ENCODE data around the gene RRP9.

Gene RRP9

GRCh38 chr3:51977446-51978142, 35.9 kb upstream of the RRP9 start:
- no peak for DNase-seq (ENCODE audit: low read depth)
- TF ChIP-seq, protein P1, sequence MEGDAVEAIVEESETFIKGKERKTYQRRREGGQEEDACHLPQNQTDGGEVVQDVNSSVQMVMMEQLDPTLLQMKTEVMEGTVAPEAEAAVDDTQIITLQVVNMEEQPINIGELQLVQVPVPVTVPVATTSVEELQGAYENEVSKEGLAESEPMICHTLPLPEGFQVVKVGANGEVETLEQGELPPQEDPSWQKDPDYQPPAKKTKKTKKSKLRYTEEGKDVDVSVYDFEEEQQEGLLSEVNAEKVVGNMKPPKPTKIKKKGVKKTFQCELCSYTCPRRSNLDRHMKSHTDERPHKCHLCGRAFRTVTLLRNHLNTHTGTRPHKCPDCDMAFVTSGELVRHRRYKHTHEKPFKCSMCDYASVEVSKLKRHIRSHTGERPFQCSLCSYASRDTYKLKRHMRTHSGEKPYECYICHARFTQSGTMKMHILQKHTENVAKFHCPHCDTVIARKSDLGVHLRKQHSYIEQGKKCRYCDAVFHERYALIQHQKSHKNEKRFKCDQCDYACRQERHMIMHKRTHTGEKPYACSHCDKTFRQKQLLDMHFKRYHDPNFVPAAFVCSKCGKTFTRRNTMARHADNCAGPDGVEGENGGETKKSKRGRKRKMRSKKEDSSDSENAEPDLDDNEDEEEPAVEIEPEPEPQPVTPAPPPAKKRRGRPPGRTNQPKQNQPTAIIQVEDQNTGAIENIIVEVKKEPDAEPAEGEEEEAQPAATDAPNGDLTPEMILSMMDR (IDR thresholded peaks at IDR 0.05; ENCODE audit: control insufficient read depth, extremely low read depth, insufficient read depth) = no peak

DNA sequence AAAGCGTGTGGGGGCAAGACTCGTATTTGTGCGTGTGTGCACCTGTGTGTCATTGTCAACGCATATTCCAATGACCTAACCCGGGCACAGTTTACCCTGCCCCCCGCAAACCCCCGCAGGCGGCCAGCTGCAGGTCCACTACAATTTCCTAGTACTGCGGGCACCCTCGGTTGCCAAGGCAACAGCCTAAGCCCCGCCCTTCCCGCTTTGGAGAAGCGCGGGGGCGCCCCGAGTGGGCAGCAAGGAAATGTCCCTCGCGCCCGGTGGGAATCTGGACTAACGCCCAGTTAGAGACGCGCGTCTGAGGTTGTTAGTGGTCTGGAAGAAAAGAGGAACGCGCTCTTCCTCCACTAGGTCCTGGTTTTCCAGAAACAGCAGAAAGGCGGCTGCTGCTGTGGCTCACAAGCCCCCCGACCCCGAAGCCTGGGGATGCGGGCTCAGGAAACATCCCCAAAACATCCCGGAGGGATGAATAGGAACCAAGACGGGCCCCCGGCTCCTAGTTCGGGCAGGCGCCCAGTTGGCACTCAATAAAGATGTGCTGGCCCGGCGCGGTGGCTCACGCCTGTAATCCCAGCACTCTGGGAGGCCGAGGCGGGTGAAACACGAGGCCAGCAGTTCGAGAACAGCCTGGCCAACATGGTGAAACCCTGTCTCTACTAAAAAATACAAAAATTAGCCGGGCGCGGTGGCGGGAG, 34.3 kb upstream of the RRP9 start:
- peak overlapping the region; percentile 82 for H3K4me3 ChIP-seq (ENCODE audit: low read depth, low read length)
- TF ChIP-seq, protein P1 (IDR thresholded peaks at IDR 0.05; ENCODE audit: control insufficient read depth, extremely low read depth, insufficient read depth) = no peak
- no peak for DNase-seq (ENCODE audit: low read depth)

More at GRCh38 chr3:51977446-51978142, 35.9 kb upstream of the RRP9 start:
- no peak overlapping the region for H3K4me3 ChIP-seq (ENCODE audit: low read depth, low read length)

DNA sequence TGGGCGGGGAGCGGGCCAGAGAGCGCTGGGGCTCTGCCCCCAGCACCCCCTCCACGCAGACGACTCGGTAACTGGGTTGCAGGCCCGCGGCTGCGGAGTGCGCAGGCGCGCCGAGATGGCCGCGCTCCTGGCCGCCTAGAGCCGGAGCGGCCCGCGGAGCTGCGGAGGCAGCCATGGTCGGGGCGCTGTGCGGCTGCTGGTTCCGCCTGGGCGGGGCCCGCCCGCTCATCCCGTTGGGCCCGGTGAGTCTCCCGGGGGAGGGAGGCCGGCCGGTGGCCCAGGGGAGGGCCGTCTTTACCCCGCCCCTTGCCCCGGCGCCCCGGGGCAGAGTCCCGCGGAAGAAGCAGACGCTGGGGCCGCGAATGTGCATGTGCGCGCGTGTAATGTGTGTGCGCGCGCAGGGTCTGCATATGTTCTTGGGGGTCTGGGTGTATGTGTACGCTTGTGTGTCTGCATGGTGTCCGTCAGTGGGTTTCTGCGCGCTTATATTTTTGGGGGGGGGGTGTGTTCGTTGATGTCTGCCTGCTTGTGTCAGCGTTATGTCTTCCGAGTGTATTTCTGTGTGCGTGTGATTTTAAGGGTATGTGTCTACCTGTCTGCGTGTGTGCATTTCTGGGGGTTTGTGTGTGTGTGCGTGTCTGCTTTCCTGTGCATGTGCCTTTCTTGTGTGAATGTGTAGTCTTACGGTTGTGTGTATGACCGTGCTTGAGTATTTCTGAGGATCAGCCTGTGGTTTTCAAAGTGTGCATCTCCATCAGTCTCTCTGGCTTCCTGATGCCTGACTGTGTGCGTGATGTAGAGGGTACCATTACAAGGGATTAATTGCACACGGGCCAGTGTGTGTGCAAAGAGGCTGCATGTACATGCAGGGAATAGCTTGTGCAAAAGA, 33.5 kb upstream of the RRP9 start, which contains the start of gene ABHD14A:
Gene ABHD14A (plus strand): TSS at position 102 of the 889 bp plus-strand sequence. CDS start 72 bp downstream, at position 174.
- no peak for DNase-seq (ENCODE audit: low read depth)
- H3K4me3 ChIP-seq (ENCODE audit: low read depth, low read length) = peak within 1 kb of the TSS; percentile 82
- TF ChIP-seq, protein P1 (IDR thresholded peaks at IDR 0.05; ENCODE audit: control insufficient read depth, extremely low read depth, insufficient read depth) = no peak

DNA sequence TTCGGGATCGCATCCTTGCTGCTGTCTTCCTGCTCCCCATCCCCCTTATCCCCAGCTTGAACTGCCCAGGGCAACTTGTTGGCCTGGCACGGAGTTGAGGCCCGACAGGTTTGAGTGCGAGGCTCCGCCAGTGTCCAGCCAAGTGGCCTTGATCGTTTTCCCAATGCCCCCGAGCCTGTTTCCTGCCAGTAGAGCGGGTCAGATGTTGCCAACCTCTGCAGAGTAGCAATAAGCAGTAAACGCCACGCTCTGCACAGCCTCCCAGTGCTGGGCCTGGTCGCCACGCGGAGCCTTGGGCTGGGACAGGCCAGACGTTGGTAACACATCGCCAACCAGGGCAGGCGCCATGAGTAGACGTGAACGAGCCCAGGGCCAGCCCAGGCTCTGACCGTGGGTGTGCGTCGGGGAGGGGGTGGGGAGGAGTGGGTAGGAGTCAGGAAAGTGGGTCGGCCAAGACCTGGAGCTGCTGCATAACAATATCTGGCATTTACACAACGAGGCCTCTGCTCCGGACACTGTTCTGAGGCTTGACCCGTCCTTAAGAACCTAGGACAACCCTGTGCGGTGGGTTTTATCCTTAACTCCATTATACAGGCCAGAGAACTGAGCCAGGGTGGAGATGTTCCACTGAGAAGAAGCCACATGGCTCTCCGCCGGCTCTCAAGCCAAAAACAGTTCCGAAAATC, 32.7 kb upstream of the RRP9 start:
- TF ChIP-seq, protein P1 (IDR thresholded peaks at IDR 0.05; ENCODE audit: control insufficient read depth, extremely low read depth, insufficient read depth) = no peak

DNA sequence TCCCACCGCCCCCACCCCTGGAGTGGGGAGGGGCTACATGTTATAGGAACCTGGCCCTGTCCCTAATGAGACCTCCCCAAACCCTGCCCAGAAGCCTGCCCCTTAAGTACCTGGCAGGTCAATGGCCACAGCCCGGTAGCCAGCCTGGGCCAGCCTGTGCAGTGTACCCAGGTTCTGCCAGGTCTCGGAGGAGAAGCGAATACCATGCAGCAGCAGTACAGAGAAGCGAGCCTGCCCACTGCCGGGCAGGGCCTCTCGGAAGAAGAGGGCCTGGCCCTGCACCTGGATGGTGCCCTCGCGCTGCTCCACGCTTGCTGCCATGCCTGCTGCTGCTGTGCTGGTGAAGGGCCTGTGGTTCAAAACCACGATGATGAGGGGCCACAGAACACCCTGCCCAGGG, 29.6 kb upstream of the RRP9 start:
- no peak overlapping the region for H3K4me3 ChIP-seq (ENCODE audit: low read depth, low read length)
- no peak for DNase-seq (ENCODE audit: low read depth)
- TF ChIP-seq, protein P1 (IDR thresholded peaks at IDR 0.05; ENCODE audit: control insufficient read depth, extremely low read depth, insufficient read depth) = no peak

More for the DNA sequence above, 32.7 kb upstream of the RRP9 start:
- peak overlapping the region; percentile 82 for H3K4me3 ChIP-seq (ENCODE audit: low read depth, low read length)
- DNase-seq (ENCODE audit: low read depth) = peak; percentile 58

GRCh38 chr3:51970606-51971300, 29.0 kb upstream of the RRP9 start:
- TF ChIP-seq, protein P1 (IDR thresholded peaks at IDR 0.05; ENCODE audit: control insufficient read depth, extremely low read depth, insufficient read depth) = no peak
- DNase-seq (ENCODE audit: low read depth) = no peak
- H3K4me3 ChIP-seq (ENCODE audit: low read depth, low read length) = no peak overlapping the region

Measured in LNCaP clone FGC (cell line).